ENCODE measurements around the gene C2orf72. TPM values are rescaled to one million over a fixed set of nuclear protein-coding genes. Genes with fewer than 3 reads are reported as not detected.

C2orf72 gene
- total and polyA plus RNA-seq, 2 of the 13 experiments (the other 11 are each of a cell fraction or from before 2014, with no cell fraction given) = 147 to 203 TPM

DNA sequence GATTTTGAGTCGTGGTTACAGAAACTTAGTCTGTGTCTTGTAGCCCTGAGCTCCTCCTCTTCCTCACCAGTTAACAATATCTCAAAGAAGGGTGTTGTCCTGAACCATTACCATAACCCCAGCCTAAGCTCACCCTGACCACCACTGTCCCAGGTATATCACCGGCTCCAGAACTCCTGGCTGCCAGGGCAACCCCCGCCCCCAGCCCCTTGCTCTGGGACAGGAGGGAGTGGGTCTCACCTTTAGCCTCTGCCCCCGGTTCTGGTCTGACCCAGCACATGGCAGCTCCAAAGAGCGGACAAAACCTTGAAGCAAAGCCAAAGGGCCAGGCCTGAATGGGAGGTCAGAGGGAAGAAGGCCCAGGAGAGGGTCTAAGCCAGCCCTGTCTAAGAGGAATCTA lies 13.8 kb downstream of the C2orf72 start (continued):
- TF ChIP-seq, protein P1, sequence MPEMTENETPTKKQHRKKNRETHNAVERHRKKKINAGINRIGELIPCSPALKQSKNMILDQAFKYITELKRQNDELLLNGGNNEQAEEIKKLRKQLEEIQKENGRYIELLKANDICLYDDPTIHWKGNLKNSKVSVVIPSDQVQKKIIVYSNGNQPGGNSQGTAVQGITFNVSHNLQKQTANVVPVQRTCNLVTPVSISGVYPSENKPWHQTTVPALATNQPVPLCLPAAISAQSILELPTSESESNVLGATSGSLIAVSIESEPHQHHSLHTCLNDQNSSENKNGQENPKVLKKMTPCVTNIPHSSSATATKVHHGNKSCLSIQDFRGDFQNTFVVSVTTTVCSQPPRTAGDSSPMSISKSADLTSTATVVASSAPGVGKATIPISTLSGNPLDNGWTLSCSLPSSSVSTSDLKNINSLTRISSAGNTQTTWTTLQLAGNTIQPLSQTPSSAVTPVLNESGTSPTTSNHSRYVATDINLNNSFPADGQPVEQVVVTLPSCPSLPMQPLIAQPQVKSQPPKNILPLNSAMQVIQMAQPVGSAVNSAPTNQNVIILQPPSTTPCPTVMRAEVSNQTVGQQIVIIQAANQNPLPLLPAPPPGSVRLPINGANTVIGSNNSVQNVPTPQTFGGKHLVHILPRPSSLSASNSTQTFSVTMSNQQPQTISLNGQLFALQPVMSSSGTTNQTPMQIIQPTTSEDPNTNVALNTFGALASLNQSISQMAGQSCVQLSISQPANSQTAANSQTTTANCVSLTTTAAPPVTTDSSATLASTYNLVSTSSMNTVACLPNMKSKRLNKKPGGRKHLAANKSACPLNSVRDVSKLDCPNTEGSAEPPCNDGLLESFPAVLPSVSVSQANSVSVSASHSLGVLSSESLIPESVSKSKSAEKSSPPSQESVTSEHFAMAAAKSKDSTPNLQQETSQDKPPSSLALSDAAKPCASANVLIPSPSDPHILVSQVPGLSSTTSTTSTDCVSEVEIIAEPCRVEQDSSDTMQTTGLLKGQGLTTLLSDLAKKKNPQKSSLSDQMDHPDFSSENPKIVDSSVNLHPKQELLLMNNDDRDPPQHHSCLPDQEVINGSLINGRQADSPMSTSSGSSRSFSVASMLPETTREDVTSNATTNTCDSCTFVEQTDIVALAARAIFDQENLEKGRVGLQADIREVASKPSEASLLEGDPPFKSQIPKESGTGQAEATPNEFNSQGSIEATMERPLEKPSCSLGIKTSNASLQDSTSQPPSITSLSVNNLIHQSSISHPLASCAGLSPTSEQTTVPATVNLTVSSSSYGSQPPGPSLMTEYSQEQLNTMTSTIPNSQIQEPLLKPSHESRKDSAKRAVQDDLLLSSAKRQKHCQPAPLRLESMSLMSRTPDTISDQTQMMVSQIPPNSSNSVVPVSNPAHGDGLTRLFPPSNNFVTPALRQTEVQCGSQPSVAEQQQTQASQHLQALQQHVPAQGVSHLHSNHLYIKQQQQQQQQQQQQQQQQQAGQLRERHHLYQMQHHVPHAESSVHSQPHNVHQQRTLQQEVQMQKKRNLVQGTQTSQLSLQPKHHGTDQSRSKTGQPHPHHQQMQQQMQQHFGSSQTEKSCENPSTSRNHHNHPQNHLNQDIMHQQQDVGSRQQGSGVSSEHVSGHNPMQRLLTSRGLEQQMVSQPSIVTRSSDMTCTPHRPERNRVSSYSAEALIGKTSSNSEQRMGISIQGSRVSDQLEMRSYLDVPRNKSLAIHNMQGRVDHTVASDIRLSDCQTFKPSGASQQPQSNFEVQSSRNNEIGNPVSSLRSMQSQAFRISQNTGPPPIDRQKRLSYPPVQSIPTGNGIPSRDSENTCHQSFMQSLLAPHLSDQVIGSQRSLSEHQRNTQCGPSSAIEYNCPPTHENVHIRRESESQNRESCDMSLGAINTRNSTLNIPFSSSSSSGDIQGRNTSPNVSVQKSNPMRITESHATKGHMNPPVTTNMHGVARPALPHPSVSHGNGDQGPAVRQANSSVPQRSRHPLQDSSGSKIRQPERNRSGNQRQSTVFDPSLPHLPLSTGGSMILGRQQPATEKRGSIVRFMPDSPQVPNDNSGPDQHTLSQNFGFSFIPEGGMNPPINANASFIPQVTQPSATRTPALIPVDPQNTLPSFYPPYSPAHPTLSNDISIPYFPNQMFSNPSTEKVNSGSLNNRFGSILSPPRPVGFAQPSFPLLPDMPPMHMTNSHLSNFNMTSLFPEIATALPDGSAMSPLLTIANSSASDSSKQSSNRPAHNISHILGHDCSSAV (CRISPR knock-in tag; IDR thresholded peaks at IDR 0.05; ENCODE audit: borderline replicate concordance) = no peak
- TF ChIP-seq, protein P2, sequence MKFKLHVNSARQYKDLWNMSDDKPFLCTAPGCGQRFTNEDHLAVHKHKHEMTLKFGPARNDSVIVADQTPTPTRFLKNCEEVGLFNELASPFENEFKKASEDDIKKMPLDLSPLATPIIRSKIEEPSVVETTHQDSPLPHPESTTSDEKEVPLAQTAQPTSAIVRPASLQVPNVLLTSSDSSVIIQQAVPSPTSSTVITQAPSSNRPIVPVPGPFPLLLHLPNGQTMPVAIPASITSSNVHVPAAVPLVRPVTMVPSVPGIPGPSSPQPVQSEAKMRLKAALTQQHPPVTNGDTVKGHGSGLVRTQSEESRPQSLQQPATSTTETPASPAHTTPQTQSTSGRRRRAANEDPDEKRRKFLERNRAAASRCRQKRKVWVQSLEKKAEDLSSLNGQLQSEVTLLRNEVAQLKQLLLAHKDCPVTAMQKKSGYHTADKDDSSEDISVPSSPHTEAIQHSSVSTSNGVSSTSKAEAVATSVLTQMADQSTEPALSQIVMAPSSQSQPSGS (CRISPR knock-in tag; IDR thresholded peaks at IDR 0.05) = no peak
- TF ChIP-seq ATF7-NPFF (CRISPR knock-in tag; IDR thresholded peaks at IDR 0.05; ENCODE audit: low read depth) (0 out of 2 replicates have a peak, but pooled peaks have one; percentile 47), ERF (CRISPR knock-in tag; IDR thresholded peaks at IDR 0.05) (no peak), RBM22 (optimal IDR thresholded peaks at IDR 0.05; ENCODE audit: low read length) (peak; percentile 81), HNF4G (IDR thresholded peaks at IDR 0.05; ENCODE audit: borderline replicate concordance, low read depth, low read length) (peak; percentile 73), HNF4G (CRISPR knock-in tag; IDR thresholded peaks at IDR 0.05; ENCODE audit: borderline replicate concordance, low read depth) (no peak), ZMYM4 (CRISPR knock-in tag; IDR thresholded peaks at IDR 0.05) (0 out of 2 replicates have a peak, but pooled peaks have one; percentile 7), RXRB (CRISPR knock-in tag; IDR thresholded peaks at IDR 0.05; ENCODE audit: borderline replicate concordance) (0 out of 2 replicates have a peak, but pooled peaks have one; percentile 7), NPAS2 (CRISPR knock-in tag; IDR thresholded peaks at IDR 0.05; ENCODE audit: borderline replicate concordance) (no peak), BRCA1 (CRISPR knock-in tag; IDR thresholded peaks at IDR 0.05) (no peak), ZNF432 (CRISPR knock-in tag; IDR thresholded peaks at IDR 0.05; ENCODE audit: borderline replicate concordance) (no peak), ZNF713 (CRISPR knock-in tag; IDR thresholded peaks at IDR 0.05) (no peak)
- TF ChIP-seq, protein P3, sequence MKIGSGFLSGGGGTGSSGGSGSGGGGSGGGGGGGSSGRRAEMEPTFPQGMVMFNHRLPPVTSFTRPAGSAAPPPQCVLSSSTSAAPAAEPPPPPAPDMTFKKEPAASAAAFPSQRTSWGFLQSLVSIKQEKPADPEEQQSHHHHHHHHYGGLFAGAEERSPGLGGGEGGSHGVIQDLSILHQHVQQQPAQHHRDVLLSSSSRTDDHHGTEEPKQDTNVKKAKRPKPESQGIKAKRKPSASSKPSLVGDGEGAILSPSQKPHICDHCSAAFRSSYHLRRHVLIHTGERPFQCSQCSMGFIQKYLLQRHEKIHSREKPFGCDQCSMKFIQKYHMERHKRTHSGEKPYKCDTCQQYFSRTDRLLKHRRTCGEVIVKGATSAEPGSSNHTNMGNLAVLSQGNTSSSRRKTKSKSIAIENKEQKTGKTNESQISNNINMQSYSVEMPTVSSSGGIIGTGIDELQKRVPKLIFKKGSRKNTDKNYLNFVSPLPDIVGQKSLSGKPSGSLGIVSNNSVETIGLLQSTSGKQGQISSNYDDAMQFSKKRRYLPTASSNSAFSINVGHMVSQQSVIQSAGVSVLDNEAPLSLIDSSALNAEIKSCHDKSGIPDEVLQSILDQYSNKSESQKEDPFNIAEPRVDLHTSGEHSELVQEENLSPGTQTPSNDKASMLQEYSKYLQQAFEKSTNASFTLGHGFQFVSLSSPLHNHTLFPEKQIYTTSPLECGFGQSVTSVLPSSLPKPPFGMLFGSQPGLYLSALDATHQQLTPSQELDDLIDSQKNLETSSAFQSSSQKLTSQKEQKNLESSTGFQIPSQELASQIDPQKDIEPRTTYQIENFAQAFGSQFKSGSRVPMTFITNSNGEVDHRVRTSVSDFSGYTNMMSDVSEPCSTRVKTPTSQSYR (CRISPR knock-in tag; IDR thresholded peaks at IDR 0.05; ENCODE audit: borderline replicate concordance) = 0 out of 2 replicates have a peak, but pooled peaks have one; percentile 7
- TF ChIP-seq, protein P4, sequence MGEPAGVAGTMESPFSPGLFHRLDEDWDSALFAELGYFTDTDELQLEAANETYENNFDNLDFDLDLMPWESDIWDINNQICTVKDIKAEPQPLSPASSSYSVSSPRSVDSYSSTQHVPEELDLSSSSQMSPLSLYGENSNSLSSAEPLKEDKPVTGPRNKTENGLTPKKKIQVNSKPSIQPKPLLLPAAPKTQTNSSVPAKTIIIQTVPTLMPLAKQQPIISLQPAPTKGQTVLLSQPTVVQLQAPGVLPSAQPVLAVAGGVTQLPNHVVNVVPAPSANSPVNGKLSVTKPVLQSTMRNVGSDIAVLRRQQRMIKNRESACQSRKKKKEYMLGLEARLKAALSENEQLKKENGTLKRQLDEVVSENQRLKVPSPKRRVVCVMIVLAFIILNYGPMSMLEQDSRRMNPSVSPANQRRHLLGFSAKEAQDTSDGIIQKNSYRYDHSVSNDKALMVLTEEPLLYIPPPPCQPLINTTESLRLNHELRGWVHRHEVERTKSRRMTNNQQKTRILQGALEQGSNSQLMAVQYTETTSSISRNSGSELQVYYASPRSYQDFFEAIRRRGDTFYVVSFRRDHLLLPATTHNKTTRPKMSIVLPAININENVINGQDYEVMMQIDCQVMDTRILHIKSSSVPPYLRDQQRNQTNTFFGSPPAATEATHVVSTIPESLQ (CRISPR knock-in tag; conservative IDR thresholded peaks at IDR 0.05) = no peak

Measured in HepG2 (cell line).